Adipocyte (in vitro differentiated cells): ENCODE measurements around the gene GDF9.
A peak's percentile ranks its signal among the peaks of the same experiment; 100 is the strongest.

Source experiments
- DNase-seq: peaks from one replicate; pipeline ENCODE4 v3.0.0-alpha.2; 2015; ENCODE audit warnings: low read depth
- H3K27me3 ChIP-seq: replicated peaks from 2 replicates; pipeline ENCODE4 v1.7.0; 2013; ENCODE audit warnings: mild to moderate bottlenecking, low read length, moderate library complexity; ENCODE audit not compliant: control insufficient read depth, insufficient read depth
- H3K36me3 ChIP-seq: 2 replicates; pipeline ENCODE4 v1.7.0; 2013; ENCODE audit warnings: low read length, mild to moderate bottlenecking, moderate library complexity; ENCODE audit not compliant: control insufficient read depth, insufficient read depth, severe bottlenecking
- H3K4me1 ChIP-seq: 2 replicates; pipeline ENCODE4 v1.7.0; 2013; ENCODE audit warnings: mild to moderate bottlenecking, low read length, moderate library complexity; ENCODE audit not compliant: control insufficient read depth, insufficient read depth
- H3K4me3 ChIP-seq: 2 replicates; pipeline ENCODE4 v1.7.0; 2013; ENCODE audit warnings: mild to moderate bottlenecking, low read length, moderate library complexity
- H3K9ac ChIP-seq: 2 replicates; pipeline ENCODE4 v1.7.0; 2013; ENCODE audit warnings: mild to moderate bottlenecking, low read length, moderate library complexity
- H3K9me3 ChIP-seq: 2 replicates; pipeline ENCODE4 v1.7.0; 2013; ENCODE audit warnings: mild to moderate bottlenecking, low read length, moderate library complexity; ENCODE audit not compliant: control insufficient read depth

Gene GDF9

DNA sequence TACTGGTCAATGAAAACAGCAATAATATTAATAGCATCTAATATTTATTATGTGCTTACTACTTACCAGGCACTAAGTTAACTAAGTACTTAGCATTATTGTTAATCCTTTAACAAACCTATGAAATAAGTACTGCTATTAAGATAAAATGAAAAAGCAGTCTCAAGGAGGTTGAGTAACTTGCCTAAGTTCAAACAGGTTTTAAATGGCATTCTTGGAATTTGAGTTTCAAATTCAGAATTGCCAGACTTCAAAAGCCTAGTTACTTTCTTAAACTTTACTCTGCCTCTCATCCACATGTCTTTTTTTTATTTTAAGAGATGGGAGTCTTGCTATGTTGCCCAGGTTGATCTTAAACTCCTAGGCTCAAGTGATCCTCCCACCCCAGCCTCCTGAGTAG lies 23.2 kb upstream of the GDF9 start:
- Histone ChIP-seq H3K9me3 (no peaks in the 10 kb centered on the region), H3K4me1 (peaks cover 8% of the 10 kb centered on the region), H3K4me3 (no peak overlapping the region), H3K9ac (no peak overlapping the region), H3K36me3 (peaks cover 90% of the 10 kb centered on the region), H3K27me3 (no peaks in the 10 kb centered on the region)
- peak; percentile 30 for DNase-seq

DNA sequence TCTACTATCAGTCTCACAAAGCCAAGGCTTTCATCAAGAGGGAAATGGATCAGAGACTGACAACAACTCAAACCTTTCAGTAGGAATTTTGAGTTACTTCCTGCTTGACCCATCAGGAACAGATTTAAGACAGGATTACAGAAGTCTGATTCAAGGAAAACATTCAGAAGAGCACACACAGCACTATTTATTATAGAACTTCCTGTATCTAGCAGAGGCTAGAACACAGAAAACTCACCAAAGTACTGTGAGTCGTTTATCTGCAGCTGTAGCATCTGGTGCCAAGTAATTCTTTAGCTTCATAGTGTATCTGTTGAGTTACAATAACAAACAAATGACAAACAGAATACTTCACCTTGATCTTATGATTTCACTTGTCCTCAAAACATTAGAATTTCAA lies 21.0 kb upstream of the GDF9 start:
- Histone ChIP-seq H3K9ac (no peak overlapping the region), H3K36me3 (peaks cover 90% of the 10 kb centered on the region), H3K4me1 (peaks cover 8% of the 10 kb centered on the region), H3K4me3 (no peak overlapping the region), H3K9me3 (no peaks in the 10 kb centered on the region), H3K27me3 (no peaks in the 10 kb centered on the region)
- DNase-seq: no peak

DNA sequence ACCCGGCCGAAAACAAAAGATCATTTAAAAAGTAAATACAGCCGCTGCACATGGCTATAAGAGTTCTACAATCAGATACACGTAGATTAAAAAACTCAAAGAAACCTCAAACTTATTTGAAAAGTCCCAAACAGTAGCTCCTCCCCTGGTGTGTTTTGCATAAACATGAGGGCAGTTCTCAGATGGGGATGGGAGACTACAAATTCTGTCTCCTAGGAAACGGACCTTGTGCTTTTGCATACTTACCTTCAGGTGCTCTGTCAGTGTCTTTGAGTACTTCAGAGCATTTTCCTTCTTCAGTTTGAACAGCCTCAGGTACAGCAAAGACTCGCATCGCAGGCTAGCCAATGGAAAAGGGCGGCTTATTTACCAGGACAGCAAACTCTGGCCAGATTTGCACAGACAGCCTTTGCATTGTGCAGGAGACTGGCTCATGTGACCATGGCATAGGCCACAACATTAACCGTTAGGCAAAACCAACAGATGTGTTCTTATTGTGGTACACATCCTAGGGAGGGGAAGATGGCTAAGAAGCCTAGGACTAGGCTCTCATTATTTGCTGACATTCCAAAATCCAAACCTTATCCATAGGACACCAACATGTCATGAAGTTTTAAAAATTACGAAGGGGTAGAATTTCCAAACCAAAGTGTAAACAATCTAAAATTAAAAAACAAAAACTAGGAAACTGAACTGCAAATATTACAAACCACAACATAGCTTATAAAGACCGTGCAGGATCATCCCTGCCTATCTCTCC lies 20.0 kb upstream of the GDF9 start:
- Histone ChIP-seq H3K36me3 (peaks cover 90% of the 10 kb centered on the region), H3K4me1 (peaks cover 8% of the 10 kb centered on the region), H3K4me3 (no peak overlapping the region), H3K9me3 (no peaks in the 10 kb centered on the region), H3K9ac (no peak overlapping the region), H3K27me3 (no peaks in the 10 kb centered on the region)
- DNase-seq: no peak

DNA sequence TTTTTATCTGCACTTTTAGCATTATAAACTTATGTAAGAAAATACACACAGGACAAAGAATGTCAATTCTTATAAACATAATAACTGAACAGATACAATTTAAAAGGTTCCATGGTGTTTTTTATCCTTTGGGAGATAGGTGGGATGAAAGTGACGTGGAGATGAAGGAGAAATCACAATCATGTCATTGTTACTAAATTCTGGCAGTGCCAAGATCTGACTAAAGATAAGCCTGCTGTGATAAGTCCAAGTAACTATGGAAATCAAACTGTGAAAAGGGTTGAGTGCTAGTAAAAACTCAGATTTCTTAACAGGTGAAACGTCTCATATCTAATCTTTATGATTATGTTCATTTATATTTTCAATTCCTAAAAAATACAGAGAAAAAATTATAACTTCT lies 18.3 kb upstream of the GDF9 start:
- Histone ChIP-seq H3K9ac (no peak overlapping the region), H3K4me1 (peaks cover 5% of the 10 kb centered on the region), H3K36me3 (peaks cover 95% of the 10 kb centered on the region), H3K9me3 (no peaks in the 10 kb centered on the region), H3K27me3 (no peaks in the 10 kb centered on the region), H3K4me3 (no peak overlapping the region)
- no peak for DNase-seq

DNA sequence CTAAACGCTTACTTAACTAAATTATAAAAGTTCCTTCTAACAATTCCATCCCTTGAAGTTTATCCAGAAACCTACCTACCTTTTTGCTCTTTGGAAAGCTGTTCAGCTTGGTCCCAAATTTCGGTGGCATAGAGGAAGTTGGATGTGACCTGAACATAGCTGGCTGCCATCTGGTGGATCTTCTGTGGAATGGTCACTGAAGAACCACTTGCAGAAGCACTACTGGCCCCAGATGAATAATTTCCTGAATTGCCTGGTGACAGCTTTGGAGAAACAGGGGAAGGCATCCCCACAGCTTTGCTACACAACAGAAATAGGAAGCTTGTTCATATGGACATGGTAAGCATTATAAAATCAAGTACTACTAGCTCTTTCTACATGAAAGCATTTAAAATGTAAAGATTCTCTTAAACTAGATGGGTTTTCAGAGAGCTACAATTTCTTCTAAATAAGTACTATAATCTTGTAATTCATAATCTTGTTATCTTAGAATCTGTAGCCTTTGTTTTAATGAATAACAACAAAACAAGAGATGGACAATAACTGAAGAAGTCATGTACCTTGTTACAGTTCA lies 17.1 kb upstream of the GDF9 start:
- Histone ChIP-seq H3K9ac (no peak overlapping the region), H3K4me1 (no peaks in the 10 kb centered on the region), H3K9me3 (no peaks in the 10 kb centered on the region), H3K36me3 (peaks cover 96% of the 10 kb centered on the region), H3K27me3 (no peaks in the 10 kb centered on the region), H3K4me3 (no peak overlapping the region)
- peak; percentile 84 for DNase-seq

DNA sequence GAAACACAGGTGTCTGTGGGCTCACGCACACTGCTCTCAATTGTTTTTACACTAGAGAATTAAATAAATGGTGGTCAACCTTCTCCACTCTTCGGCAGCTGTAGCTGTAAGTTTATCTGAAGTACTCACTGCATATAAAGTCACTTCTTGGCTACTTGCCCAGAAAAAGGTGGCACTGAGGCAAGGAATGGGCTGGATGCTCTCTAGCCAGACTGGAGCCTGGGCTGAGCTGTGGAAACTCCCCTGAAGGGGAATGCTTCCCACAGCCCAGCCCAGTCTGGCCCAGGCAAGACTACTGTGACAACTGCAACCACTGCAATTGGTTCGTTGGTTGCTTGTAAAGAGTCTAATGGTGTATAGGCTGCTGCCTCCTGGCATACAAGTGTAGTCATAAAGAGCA lies 11.7 kb upstream of the GDF9 start:
- Histone ChIP-seq H3K27me3 (no peaks in the 10 kb centered on the region), H3K4me3 (no peak overlapping the region), H3K36me3 (peaks cover 82% of the 10 kb centered on the region), H3K9ac (no peak overlapping the region), H3K9me3 (no peaks in the 10 kb centered on the region), H3K4me1 (peaks cover 16% of the 10 kb centered on the region)
- peak; percentile 24 for DNase-seq

DNA sequence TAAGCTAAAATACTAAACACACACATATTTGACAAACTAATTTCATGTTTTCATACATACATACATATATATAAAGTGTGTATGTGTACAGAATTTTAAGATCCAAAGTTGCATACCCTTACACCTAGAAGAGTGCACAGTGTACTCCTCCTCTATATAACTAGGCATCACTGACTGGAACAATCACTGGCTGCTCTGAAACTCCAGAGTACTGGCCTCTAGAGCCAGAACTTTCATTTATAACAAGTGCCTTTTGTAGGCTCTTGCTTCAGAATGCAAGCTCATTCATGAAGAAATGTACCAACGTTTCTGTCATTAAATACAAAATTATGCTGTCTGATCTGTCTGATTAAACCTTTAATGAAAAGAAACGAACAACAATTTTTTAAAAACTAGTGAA lies 11.2 kb upstream of the GDF9 start:
- H3K9me3 ChIP-seq: no peaks in the 10 kb centered on the region
- DNase-seq: no peak
- H3K4me3 ChIP-seq: no peak overlapping the region
- peaks cover 18% of the 10 kb centered on the region for H3K4me1 ChIP-seq
- peaks cover 77% of the 10 kb centered on the region for H3K36me3 ChIP-seq
- H3K9ac ChIP-seq: no peak overlapping the region
- H3K27me3 ChIP-seq: no peaks in the 10 kb centered on the region

DNA sequence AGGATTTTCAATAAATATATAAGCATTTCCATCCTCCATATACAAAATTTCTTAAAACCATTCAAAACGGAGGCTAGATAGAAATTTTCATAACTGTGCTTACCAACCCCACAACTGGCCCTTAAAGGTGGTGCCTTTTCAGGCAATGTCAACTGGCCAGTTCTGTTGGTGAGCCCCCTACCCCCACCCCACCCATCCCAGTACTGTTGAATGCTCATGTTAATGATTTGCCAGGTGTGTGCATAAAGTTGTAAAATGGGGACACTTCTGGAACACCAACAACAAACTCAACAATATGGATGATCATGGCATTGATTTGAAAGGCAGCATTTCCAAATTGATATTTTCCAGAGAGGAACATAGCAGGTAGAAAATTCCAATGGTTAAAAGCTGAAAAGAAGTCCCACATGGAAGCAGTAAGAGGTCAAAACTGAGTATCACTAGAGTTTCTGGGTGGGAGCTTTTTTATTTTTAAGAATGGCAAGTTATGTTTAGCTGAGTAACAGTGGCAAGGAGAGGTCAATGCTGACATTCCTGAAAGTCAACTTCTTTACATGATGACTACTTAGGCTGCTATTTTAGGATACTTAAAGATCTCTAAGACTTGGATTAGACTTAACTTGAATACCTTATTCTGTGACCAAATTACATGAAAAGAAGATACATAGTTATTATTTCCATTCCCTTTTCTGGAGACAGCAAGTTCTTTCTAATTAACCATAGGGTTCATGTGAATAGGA lies 9.9 kb upstream of the GDF9 start:
- no peak overlapping the region for H3K4me3 ChIP-seq
- H3K4me1 ChIP-seq: peaks cover 25% of the 10 kb centered on the region
- peak; percentile 53 for DNase-seq
- H3K9ac ChIP-seq: no peak overlapping the region
- no peaks in the 10 kb centered on the region for H3K9me3 ChIP-seq
- no peaks in the 10 kb centered on the region for H3K27me3 ChIP-seq
- peaks cover 64% of the 10 kb centered on the region for H3K36me3 ChIP-seq

DNA sequence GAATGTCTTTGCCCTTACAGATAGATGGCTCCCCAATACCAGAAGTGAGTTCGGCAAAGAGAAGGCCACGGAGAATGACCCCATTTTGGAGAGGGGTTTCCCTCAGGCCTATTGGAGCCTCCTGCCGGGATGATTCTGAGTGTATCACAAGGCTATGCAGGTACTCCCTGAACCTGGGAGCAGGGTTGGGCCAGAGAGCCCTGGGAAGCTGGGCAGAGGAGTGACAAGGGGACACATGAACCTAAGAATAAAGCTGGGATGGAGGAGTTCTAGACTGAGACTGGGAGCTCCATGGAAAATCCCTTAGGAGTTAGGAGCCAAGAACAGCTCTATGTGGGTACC lies 7.6 kb upstream of the GDF9 start:
- no peaks in the 10 kb centered on the region for H3K9me3 ChIP-seq
- peaks cover 54% of the 10 kb centered on the region for H3K36me3 ChIP-seq
- peaks cover 25% of the 10 kb centered on the region for H3K4me1 ChIP-seq
- H3K9ac ChIP-seq: no peak overlapping the region
- DNase-seq: no peak
- H3K27me3 ChIP-seq: no peaks in the 10 kb centered on the region
- no peak overlapping the region for H3K4me3 ChIP-seq

DNA sequence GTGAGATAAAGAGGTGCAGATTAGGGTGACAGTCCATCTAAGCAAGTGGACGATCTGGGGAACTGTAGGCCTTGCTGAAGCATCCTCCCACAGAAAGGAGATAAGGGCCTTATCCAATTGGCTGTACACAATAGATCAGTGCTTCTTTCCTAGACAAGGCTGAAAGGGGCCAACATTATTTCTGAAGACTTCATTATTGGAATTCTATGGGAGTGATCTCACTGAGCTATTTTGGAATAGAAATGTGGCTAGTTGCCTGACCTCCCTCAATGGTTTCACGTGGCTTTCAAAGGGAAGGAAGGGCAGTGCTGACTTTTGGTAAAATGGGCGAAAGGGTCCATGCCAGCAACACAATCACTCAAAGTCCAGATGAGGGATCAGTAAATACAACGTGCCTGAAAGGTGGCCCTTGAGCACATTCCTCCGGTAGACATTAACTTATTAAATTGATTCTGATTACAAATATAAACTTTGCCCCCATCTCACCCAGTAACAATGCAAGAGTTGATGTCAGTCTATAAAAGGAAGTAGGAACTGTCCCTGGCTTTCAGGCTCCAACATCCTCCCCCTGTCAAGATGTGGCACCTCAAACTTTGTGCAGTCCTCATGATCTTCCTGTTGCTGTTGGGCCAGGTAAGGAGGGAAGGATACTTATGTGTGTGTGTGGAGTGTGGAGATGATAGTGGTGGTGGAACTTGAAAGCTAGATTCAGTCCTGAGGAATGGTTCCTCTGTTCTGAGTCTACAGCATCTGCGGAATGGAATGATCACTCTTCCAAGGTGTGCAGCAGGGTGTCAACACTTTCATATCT lies 7.1 kb upstream of the GDF9 start, which contains the start of gene LEAP2:
TSS of gene LEAP2 (plus strand) at position 550 of the 811 bp plus-strand sequence. CDS start at position 577, 27 bp downstream.
- Histone ChIP-seq H3K4me3 (no peak within 1 kb of the TSS), H3K27me3 (no peaks in the 10 kb centered on the region), H3K9me3 (no peaks in the 10 kb centered on the region), H3K9ac (no peak within 1 kb of the TSS), H3K4me1 (peaks cover 25% of the 10 kb centered on the region), H3K36me3 (peaks cover 54% of the 10 kb centered on the region)
- no peak for DNase-seq

DNA sequence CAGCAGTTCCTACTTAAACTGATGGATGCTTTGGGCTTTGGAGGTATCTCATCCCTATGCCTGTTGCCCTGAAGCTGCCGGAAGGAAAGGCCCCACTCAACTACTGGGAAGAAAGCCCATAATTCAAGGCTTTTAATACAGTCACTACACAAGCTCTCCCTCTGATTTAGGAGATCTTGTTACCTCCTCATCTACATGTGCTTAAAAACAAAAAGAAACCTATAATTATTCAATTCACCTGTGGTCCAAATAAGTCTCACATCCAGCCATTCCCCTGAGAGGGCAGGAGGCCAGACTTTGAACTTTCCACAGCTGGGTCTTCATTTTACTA lies 6.5 kb upstream of the GDF9 start:
- no peaks in the 10 kb centered on the region for H3K9me3 ChIP-seq
- H3K27me3 ChIP-seq: no peaks in the 10 kb centered on the region
- H3K9ac ChIP-seq: no peak overlapping the region
- peaks cover 53% of the 10 kb centered on the region for H3K36me3 ChIP-seq
- no peak overlapping the region for H3K4me3 ChIP-seq
- peaks cover 21% of the 10 kb centered on the region for H3K4me1 ChIP-seq
- no peak for DNase-seq
